ENCODE results near the gene RAB1B. TPM values are rescaled to one million over a fixed set of nuclear protein-coding genes. Genes with fewer than 3 reads are reported as not detected.

The RAB1B gene
- total RNA-seq, 1 donor from 2014 or later: 85.4 TPM

DNA sequence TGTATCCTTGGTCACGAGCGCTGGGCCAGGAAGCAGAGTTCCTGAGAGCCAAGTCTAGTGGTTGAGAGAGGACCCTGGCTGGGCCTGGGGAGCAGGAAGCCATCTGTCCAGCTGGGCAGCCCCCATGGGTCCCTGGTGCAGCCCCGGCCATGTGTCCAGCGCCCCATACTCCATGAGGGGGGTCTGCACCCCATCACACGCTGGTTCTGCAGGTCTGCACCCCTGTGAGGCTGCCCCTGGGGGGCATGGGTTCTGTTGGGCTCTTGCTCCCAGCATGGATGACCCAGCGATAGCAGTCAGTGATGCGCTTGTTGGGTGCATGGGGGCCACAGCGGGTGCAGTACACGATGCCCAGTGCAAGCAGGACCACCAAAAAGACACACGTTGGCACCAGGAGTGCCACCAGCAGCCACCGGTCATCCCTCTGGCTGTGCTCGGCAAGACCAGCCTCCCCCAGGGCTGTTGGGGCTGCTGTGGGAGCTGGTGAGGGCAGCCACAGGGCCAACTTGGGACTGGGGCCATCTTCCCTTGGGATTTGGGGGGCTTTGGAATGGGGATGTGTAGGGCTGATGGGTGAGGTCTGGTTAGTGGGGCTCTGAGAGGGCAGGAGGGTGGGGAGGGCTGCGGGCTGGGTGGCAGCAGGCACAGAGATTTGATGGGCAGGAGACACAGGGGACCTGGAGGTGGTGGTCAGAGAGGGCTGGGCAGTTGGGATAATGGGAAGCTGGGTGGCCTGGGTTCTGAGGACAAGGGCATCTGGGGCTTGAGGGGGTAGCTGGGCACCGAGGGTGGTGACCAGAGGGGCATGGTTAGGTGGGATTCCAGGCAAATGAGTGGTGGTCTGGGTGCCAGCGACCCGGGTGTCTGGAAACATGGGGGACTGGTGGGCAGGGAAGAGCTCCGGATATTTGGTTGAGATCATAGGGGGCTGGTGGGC is 46.4 kb downstream of the RAB1B start:
- Mint-ChIP-seq H3K4me3 (ENCODE audit: unreplicated experiment) (peak overlapping the region; percentile 75), H3K36me3 (ENCODE audit: unreplicated experiment) (no peaks in the 10 kb centered on the region), H3K27me3 (ENCODE audit: unreplicated experiment) (peaks cover 29% of the 10 kb centered on the region), H3K9me3 (ENCODE audit: unreplicated experiment) (peaks cover 26% of the 10 kb centered on the region), H3K27ac (ENCODE audit: unreplicated experiment) (peak overlapping the region; percentile 97), H3K4me1 (ENCODE audit: low read depth, unreplicated experiment) (peaks cover 51% of the 10 kb centered on the region)
- TF ChIP-seq, protein P1, sequence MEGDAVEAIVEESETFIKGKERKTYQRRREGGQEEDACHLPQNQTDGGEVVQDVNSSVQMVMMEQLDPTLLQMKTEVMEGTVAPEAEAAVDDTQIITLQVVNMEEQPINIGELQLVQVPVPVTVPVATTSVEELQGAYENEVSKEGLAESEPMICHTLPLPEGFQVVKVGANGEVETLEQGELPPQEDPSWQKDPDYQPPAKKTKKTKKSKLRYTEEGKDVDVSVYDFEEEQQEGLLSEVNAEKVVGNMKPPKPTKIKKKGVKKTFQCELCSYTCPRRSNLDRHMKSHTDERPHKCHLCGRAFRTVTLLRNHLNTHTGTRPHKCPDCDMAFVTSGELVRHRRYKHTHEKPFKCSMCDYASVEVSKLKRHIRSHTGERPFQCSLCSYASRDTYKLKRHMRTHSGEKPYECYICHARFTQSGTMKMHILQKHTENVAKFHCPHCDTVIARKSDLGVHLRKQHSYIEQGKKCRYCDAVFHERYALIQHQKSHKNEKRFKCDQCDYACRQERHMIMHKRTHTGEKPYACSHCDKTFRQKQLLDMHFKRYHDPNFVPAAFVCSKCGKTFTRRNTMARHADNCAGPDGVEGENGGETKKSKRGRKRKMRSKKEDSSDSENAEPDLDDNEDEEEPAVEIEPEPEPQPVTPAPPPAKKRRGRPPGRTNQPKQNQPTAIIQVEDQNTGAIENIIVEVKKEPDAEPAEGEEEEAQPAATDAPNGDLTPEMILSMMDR (IDR thresholded peaks at IDR 0.05; ENCODE audit: partially characterized antibody, unreplicated experiment): no peak
- DNase-seq: no peak

DNA sequence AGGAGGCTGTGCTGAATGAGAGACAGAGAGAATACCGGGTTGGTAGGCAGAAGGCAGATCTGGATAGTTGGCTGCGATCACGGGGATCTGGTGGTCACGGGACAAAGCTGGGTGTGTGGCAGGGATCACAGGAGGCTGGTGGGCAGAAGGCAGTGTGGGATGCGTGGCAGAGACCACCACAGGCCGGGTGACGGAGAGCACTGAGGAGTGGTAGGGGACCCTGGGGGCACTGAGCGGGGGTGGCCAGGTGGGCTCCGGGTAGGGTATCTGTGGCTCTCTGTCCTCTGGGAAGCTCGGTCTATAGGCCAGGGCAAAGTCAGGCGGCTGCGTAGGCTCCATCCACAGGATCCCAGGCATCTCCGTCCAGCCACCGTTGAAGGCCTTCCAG is 47.1 kb downstream of the RAB1B start:
- peak overlapping the region; percentile 71 for H3K4me3 Mint-ChIP-seq (ENCODE audit: unreplicated experiment)
- H3K36me3 Mint-ChIP-seq (ENCODE audit: unreplicated experiment): no peaks in the 10 kb centered on the region
- peak overlapping the region; percentile 82 for H3K27ac Mint-ChIP-seq (ENCODE audit: unreplicated experiment)

DNA sequence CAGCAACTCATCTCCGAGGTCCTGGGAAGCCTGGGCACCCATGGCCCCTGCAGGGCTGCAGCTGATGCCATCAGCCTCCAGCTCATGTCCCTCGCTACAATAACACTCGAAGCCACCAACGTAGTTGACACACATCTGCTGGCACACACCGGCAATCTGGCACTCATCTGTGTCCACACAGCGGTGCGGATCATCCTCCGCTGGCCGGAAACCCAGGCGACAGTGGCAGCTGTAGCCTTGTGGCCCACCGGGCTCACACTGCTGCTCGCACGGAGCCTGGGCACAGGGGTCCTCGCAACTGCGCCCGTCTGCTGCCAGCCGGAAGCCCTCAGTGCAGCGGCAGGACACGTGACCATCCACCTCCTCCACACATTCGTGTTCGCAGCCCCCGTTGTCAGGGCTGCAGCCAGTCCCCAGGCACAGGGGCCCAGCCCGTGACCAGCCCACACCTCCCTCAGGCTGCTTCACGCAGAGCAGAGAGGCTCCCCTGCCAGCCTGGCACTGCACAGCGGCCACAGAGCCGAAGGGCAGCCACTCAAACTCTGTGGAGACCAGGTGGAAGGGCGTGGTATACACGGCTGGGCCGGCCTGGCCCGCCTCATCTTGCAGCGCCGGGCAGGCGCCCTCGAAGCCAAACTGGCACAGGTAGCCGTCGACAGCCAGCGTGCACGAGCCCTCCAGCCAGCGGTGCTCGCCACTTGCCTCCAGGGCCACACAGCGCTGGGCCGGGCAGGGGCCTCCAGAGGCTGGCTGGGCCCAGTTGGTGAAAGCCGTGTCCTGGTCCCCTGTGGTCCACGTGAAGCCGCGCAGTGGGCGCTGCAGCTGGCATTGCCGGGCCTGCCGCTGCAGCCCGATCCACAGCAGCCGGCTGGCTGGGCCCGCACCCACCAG is 47.7 kb downstream of the RAB1B start:
- Mint-ChIP-seq H3K36me3 (ENCODE audit: unreplicated experiment) (no peaks in the 10 kb centered on the region), H3K27ac (ENCODE audit: unreplicated experiment) (peak overlapping the region; percentile 82), H3K4me1 (ENCODE audit: low read depth, unreplicated experiment) (peaks cover 47% of the 10 kb centered on the region), H3K27me3 (ENCODE audit: unreplicated experiment) (peaks cover 29% of the 10 kb centered on the region), H3K9me3 (ENCODE audit: unreplicated experiment) (peaks cover 32% of the 10 kb centered on the region), H3K4me3 (ENCODE audit: unreplicated experiment) (peak overlapping the region; percentile 55)
- TF ChIP-seq, protein P1 (IDR thresholded peaks at IDR 0.05; ENCODE audit: partially characterized antibody, unreplicated experiment): no peak
- no peak for DNase-seq

More for the DNA sequence above, 47.1 kb downstream of the RAB1B start:
- no peak for DNase-seq
- Mint-ChIP-seq H3K9me3 (ENCODE audit: unreplicated experiment) (peaks cover 32% of the 10 kb centered on the region), H3K4me1 (ENCODE audit: low read depth, unreplicated experiment) (peaks cover 50% of the 10 kb centered on the region), H3K27me3 (ENCODE audit: unreplicated experiment) (peaks cover 29% of the 10 kb centered on the region)
- TF ChIP-seq, protein P1 (IDR thresholded peaks at IDR 0.05; ENCODE audit: partially characterized antibody, unreplicated experiment): no peak

DNA sequence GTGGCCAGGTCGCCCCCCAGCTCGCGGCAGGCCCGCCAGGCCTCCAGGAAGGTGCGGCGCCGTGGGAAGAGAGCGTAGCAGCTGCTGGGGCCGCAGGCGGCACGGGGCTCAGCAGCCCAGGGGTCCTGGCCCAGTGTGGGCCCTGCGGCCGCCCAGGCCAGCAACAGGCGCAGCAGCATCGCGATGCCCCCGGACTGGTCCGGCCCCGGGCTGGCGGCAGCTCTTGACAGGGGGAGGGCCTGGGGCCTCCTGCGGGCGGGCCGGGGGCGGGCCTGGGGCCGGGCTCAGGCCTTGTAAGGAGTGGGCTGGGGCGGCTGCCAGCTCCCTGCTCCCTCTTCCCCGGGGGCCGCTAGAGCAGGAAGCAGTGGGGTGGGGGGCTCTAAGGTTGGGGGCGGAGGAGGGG is 48.4 kb downstream of the RAB1B start, which contains the start of gene CD248:
Gene CD248 (minus strand): TSS at position 196 of the 403 bp plus-strand sequence. CDS start 17 bp downstream, at position 179.
- Mint-ChIP-seq H3K9me3 (ENCODE audit: unreplicated experiment) (peaks cover 31% of the 10 kb centered on the region), H3K27me3 (ENCODE audit: unreplicated experiment) (peaks cover 25% of the 10 kb centered on the region), H3K4me3 (ENCODE audit: unreplicated experiment) (peak within 1 kb of the TSS; percentile 67), H3K4me1 (ENCODE audit: low read depth, unreplicated experiment) (peaks cover 41% of the 10 kb centered on the region), H3K36me3 (ENCODE audit: unreplicated experiment) (no peaks in the 10 kb centered on the region), H3K27ac (ENCODE audit: unreplicated experiment) (peak within 1 kb of the TSS; percentile 96)
- peak; percentile 55 for DNase-seq
- TF ChIP-seq, protein P1 (IDR thresholded peaks at IDR 0.05; ENCODE audit: partially characterized antibody, unreplicated experiment): no peak
